C4-2B (cell line): ENCODE measurements around the gene ADAMTS14.

Experiments
- H3K27ac ChIP-seq: fragments of 450-650 bp; 2 replicates; pipeline ENCODE4 v1.5.1; 2017
- CTCF ChIP-seq: fragments of 450-650 bp; conservative IDR thresholded peaks from 2 replicates; pipeline ENCODE4 v1.5.1; 2017; ENCODE audit warnings: mild to moderate bottlenecking
- ZFX ChIP-seq: fragments of 450-650 bp; IDR thresholded peaks from 2 replicates; pipeline ENCODE4 v1.6.1; 2017

The ADAMTS14 gene

GRCh38 chr10:70723771-70724170, 51.5 kb downstream of the ADAMTS14 start:
- TF ChIP-seq CTCF = no peak
- TF ChIP-seq ZFX = no peak
- no peak overlapping the region for H3K27ac ChIP-seq

- no peak for TF ChIP-seq CTCF
- TF ChIP-seq ZFX = no peak
- no peak overlapping the region for H3K27ac ChIP-seq
Observed at GRCh38 chr10:70726909-70727495, 54.7 kb downstream of the ADAMTS14 start.

- TF ChIP-seq CTCF = no peak
- no peak overlapping the region for H3K27ac ChIP-seq
Observed at GRCh38 chr10:70728328-70728727, 56.0 kb downstream of the ADAMTS14 start.

- no peak overlapping the region for H3K27ac ChIP-seq
- no peak for TF ChIP-seq CTCF
- no peak for TF ChIP-seq ZFX
Observed at GRCh38 chr10:70729763-70730357, 57.6 kb downstream of the ADAMTS14 start.

- TF ChIP-seq CTCF (no peak), ZFX (no peak)
- H3K27ac ChIP-seq = no peak overlapping the region
Observed at GRCh38 chr10:70730955-70731354, 58.6 kb downstream of the ADAMTS14 start.

- no peak overlapping the region for H3K27ac ChIP-seq
- no peak for TF ChIP-seq CTCF
- TF ChIP-seq ZFX = no peak
Observed at GRCh38 chr10:70732569-70732968, 60.3 kb downstream of the ADAMTS14 start.

GRCh38 chr10:70733051-70733450, 60.7 kb downstream of the ADAMTS14 start:
- H3K27ac ChIP-seq = no peak overlapping the region
- no peak for TF ChIP-seq ZFX

- TF ChIP-seq ZFX (no peak), CTCF (no peak)
- no peak overlapping the region for H3K27ac ChIP-seq
Observed at GRCh38 chr10:70735161-70735560, 62.9 kb downstream of the ADAMTS14 start.
